HS-27A (cell line): Measurements from ENCODE around the gene DEFB112.

Experiments used
- DNase-seq: peaks from one replicate; pipeline ENCODE4 v3.0.0-alpha.2; 2012; ENCODE audit warnings: low read depth, missing footprints

The DEFB112 gene

GRCh38 chr6:50049829-50050228 lies at the start of gene DEFB112:
DEFB112 (minus strand) TSS chr6:50049929; CDS start chr6:50049869, 60 bp downstream.
- no peak for DNase-seq

GRCh38 chr6:50098641-50098993 lies 48.9 kb upstream of the DEFB112 start:
- no peak for DNase-seq

- DNase-seq: no peak
These were observed 48.4 kb upstream of the DEFB112 start for GRCh38 chr6:50097966-50098640.

GRCh38 chr6:50096296-50096695 lies 46.6 kb upstream of the DEFB112 start:
- no peak for DNase-seq

- DNase-seq: no peak
These were observed 44.2 kb upstream of the DEFB112 start for GRCh38 chr6:50093938-50094272.

GRCh38 chr6:50093116-50093937 lies 43.6 kb upstream of the DEFB112 start:
- no peak for DNase-seq

- no peak for DNase-seq
These were observed 41.9 kb upstream of the DEFB112 start for GRCh38 chr6:50091641-50092040.

GRCh38 chr6:50089911-50090310 lies 40.2 kb upstream of the DEFB112 start:
- DNase-seq: no peak

GRCh38 chr6:50087231-50087954 lies 37.7 kb upstream of the DEFB112 start:
- no peak for DNase-seq

GRCh38 chr6:50077385-50077784 lies 27.7 kb upstream of the DEFB112 start:
- DNase-seq: no peak

GRCh38 chr6:50076431-50076830 lies 26.7 kb upstream of the DEFB112 start:
- no peak for DNase-seq

GRCh38 chr6:50071921-50072320 lies 22.2 kb upstream of the DEFB112 start:
- DNase-seq: no peak

GRCh38 chr6:50070101-50070500 lies 20.4 kb upstream of the DEFB112 start:
- no peak for DNase-seq

GRCh38 chr6:50062051-50062450 lies 12.3 kb upstream of the DEFB112 start:
- no peak for DNase-seq

GRCh38 chr6:50056242-50056641 lies 6.5 kb upstream of the DEFB112 start:
- no peak for DNase-seq

- DNase-seq: no peak
These were observed 2.7 kb downstream of the DEFB112 start for GRCh38 chr6:50047026-50047425.

GRCh38 chr6:50030777-50031562 lies 18.8 kb downstream of the DEFB112 start:
- no peak for DNase-seq

- DNase-seq: no peak
These were observed 19.4 kb downstream of the DEFB112 start for GRCh38 chr6:50030350-50030749.

- no peak for DNase-seq
These were observed 24.5 kb downstream of the DEFB112 start for GRCh38 chr6:50025258-50025657.

GRCh38 chr6:50021894-50022293 lies 27.8 kb downstream of the DEFB112 start, which contains the start of gene DEFB110:
DEFB110 (minus strand) TSS chr6:50021994; CDS start chr6:50021935, 59 bp downstream.
- DNase-seq: no peak

- DNase-seq: no peak
These were observed 41.9 kb downstream of the DEFB112 start for GRCh38 chr6:50007819-50008218.

GRCh38 chr6:50003139-50003538 lies 46.6 kb downstream of the DEFB112 start:
- no peak for DNase-seq
